DMS153 treated with DMSO at 0.1 percent for 48 hours (cell line): ENCODE data around the gene ATP2B1.
"Not testable (repeated sequence)": the region's sequence is repeated elsewhere in the genome, so short reads cannot be mapped to it uniquely, and the experiment has no call there.

Source experiments
- DNase-seq: peaks from one replicate; lab custom pipeline; 2025; ENCODE audit not compliant: unreplicated experiment; lab: John Stamatoyannopoulos, UW

Gene ATP2B1

DNA sequence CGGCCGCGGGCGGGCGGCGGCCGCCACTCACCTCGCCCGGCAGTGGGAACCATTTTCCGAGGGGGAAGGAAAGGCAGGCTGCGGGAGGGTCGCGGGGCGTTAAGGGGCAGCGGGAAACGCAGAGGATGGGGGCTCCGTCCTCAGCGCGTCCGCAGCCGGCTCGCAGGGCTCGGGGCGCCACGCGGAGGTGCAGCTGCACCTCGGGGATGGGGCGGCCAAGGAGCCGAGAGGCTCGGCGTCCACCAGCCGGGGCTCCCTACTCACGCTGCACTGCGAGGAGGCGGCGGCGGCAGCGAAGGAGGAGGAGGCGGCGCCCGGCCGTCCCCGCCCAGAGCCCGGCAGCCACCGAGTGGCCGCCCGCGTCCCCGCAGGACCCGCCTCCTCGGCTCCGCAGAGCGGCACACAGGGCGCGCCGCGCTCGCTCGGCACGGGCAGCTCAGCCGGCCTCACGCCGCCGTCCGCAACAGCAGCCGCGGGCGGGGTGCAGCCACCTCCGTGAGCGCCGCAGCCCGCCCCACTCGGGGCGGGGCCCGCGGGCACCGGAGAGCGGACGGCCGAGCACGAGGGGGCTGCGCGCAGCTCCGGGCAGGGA is at the start of gene ATP2B1:
TSS of gene ATP2B1 (minus strand) at position 274 of the 592 bp plus-strand sequence. CDS start 52,952 bp downstream, outside the sequence.
- peak; percentile 57 for DNase-seq

DNA sequence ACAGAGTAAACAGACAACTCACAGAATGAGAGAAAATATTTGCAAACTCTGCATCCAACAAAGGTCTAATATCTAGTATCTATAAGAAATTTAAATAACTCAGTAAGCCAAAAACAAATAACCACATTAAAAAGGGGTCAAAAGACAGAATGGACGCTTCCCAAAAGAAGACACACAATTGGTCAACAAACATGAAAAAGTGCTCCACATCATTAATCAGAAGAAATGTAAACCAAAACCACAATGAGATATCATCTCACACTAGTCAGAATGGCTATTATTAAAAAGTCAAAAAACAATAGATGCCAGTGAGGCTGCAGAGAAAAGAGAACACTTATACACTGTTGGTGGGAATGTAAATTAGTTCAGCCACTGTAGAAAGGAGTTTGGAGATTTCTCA is 49.3 kb upstream of the ATP2B1 start:
- DNase-seq, result not testable (repeated sequence)

GRCh38 chr12:89756585-89757398 is 48.2 kb upstream of the ATP2B1 start:
- DNase-seq, result no peak

- DNase-seq, result no peak
These were observed 47.6 kb upstream of the ATP2B1 start for GRCh38 chr12:89756194-89756584.

DNA sequence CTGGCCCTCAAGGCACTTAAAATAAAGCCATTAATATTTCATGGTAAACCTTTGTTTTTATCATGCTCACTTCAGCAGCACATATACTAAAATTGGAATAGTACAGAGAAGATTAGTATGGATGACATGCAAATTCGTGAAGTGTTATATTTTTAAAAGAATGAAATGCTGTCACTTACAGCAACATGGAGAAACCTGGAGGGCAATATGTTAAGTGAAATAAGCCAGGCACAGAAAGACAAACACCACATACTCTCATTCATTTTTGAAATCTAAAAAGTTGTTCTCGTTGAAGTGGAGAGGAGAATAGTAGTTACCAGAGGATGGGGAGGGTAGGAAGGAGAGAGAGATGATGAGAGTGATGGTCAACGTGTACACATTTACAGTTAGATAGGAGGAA is 45.4 kb upstream of the ATP2B1 start:
- no peak for DNase-seq

- DNase-seq, result no peak
These were observed 43.7 kb upstream of the ATP2B1 start for GRCh38 chr12:89752341-89752740.

GRCh38 chr12:89750389-89751351 is 42.0 kb upstream of the ATP2B1 start:
- DNase-seq, result no peak

DNA sequence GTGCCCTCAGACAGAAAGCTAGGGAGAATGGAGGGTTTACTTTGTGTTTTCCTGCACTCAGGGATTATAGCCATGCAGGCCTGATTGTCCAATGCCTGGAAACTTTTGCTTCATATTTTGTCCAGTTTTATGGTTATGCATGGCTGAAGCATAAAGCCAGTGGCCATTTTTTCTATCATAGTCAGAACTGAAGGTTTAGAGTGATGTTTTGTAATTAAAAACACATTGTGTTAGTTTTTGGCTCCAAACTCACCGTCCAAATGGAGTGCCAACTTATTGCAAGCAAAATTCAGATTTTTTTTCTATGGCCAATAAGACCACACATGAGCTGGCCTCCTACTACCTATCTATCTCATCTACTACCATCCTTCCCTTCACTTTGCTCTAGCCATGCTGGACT is 40.2 kb upstream of the ATP2B1 start:
- no peak for DNase-seq

DNA sequence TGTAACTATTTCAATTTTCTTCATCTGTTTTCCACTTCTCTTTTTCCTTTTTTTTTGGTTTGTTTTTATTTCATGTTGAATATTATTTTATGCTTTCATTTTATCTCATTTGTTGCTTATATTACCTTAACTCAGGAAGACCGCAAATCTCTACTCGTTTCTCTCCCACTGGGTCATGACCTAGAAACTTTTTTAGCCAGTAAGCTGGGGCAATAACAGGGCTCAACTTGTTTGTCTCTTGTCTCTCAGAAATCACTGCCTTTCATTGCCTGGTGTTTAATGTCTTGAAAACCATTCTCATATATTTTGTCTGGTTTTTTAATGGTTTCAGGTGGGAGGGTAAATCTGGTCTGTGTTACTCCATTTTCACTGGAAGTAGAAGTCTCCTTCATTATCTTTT is 36.6 kb upstream of the ATP2B1 start:
- DNase-seq, result no peak

DNA sequence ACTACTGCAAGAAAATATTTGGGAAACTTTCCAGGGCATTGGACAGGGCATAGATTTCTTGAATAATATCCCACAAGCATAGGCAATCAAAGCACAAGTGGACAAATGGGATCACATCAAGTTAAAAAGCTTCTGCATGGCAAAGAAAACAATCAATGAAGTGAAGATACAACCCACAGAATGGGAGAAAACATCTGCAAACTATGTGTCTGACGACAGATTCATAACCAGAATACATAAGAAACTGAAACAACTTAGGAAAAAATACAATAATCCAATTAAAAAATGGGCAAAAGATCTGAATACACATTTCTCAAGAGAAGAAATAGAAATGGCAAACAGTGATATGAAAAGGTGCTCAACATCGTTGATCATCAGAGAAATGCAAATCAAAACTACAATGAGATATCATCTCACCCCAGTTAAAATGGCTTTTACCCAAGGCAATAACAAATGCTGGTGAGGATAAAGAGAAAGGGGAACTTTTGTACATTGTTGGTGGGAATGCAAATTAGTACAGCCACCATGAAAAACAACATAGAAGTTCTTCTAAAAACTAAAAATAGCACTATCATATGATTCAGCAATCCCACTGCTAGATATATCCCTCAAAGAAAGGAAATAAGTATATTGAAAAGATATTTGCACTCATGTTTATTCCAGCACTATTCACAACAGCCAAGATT is 33.8 kb upstream of the ATP2B1 start:
- DNase-seq, result no peak

DNA sequence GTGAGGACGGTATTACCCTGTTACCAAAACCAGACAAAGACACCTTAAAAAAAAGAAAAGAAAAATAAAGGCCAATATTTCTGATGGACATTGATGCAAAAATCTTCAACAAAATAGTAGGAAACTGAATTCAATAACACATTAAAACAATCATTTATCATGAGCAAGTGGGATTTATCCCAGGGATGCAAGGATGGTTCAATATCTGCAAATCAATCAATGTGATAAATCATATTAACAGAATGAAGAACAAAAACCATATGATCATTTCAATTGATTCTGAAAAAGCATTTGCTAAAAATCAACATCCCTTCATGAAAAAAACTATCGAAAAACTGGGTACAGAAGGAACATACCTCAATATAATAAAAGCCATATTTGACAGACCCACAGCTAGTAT is 32.3 kb upstream of the ATP2B1 start:
- DNase-seq, result no peak

DNA sequence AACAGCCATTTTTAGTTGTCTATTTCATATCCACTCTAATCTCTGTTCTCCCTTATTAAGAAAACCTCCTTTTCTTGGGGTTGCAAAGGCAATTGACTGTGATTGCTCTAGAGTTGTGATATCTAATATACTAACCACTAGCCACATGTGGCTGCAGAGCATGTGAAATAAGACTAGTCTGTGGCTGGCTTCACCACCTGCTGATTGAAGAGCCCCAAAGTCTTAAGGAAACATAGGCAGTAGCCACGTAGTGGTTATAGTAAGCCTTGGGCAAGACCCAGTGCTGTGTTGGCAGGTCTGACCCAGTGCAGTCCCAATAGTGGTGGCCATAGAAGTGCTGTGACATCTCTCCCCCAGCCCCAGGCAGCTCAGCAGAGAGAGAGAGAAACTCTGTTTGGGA is 28.4 kb upstream of the ATP2B1 start:
- DNase-seq, result no peak

GRCh38 chr12:89733579-89734201 is 25.1 kb upstream of the ATP2B1 start:
- DNase-seq, result no peak

GRCh38 chr12:89732522-89732921 is 23.9 kb upstream of the ATP2B1 start:
- no peak for DNase-seq

GRCh38 chr12:89731614-89732013 is 23.0 kb upstream of the ATP2B1 start:
- no peak for DNase-seq

- no peak for DNase-seq
These were observed 22.5 kb upstream of the ATP2B1 start for GRCh38 chr12:89731089-89731488.

DNA sequence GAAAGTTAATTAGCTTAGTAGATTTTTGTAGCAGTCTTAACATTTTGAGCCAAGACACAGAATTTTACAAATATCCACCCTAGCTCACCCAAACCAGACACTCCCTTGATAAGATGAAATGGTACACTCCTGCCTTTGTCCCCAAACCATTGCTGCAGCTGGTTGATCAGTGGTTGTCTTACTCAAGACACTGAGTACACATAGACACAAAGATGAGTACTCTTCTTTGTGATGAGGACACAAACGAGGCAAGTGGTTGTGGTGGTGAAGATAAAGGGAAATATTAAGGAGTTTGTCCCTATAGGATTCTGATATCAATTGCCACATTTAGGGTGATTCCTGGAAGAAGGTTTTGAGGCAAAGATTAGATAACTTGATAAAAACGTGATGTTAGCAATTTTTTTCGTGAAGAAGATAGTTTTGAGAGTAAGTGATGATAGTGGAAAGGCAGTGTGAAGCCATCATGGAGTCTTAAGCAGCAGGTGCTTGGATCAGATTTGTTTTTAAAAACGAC is 21.4 kb upstream of the ATP2B1 start:
- no peak for DNase-seq

DNA sequence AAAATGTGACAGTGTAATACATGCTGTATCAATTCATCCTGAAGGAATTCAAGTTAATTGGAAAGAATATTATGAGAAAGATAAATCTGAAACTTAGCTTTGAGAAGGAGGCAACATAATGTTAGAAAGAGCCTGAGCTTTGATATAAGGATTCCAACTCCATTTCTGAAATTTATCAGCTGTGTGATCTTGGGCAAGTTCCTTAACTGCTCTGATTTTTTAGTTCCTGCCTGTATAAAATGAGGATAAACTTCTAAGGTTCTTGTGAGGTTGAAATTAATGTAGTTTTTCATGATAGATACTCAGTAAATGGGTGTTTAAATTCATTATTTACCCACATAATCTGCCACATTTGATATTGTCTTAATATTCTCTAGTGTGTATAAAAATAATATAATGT is 14.6 kb upstream of the ATP2B1 start:
- DNase-seq, result no peak

DNA sequence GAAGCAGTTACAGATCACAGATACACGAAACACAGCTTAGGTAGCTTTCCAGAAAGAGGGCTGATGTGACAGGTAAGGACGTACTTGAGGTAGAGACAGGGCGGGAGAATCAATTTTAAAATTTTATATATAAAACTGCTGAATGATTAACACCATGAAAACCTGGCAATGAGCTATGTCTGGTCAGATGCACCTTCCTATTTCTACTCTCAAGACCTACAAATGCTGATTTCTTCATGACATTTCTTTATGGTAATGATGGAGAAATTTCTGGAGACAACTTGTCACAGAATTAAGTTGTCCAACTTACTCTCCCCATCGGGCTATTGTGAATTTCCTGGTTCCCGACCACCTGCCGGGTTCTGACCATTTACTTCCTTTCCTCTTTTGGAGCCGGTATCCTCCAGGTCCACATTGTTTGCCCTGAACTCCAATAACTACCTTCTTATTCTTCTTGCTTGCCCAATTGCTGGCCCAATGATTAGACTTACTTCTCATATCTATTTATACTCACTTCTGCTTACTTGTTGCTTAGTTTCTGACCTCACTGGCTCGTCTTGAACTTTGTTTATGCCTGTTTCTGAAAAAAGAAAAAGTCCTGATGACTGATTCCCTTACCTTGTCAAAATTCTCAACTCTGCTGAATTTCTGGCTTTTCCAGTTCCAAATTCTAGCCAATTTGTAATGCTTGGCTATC is 12.8 kb upstream of the ATP2B1 start:
- no peak for DNase-seq
